Thymus (tissue), 11 donors: ENCODE results near the gene SYT4. TPM values are rescaled to one million over a fixed set of nuclear protein-coding genes. Genes with fewer than 3 reads are reported as not detected.
A peak's percentile ranks its signal among the peaks of the same experiment; 100 is the strongest.

Experiments used
- DNase-seq, 9 donors: peaks; one replicate each; pipeline ENCODE4 v3.0.0-alpha.2; 2013; ENCODE audit warnings: low spot score in 9 of 9, low read depth in 6 of 9, missing footprints in 1 of 9
- H3K27ac ChIP-seq, 2 donors: one replicate each; pipeline ENCODE4 v1.5.1; 2013; ENCODE audit warnings: control low read depth in 1 of 2, low read depth in 1 of 2, low read length in 1 of 2, mild to moderate bottlenecking in 1 of 2, moderate library complexity in 1 of 2
- H3K27me3 ChIP-seq, 2 donors: one replicate each; pipeline ENCODE4 v1.5.1; 2013; ENCODE audit warnings: low read length in 1 of 2; ENCODE audit not compliant: control insufficient read depth in 2 of 2, insufficient read depth in 1 of 2
- H3K36me3 ChIP-seq, 2 donors: one replicate each; pipeline ENCODE4 v1.5.1; 2013; ENCODE audit warnings: low read length in 1 of 2, mild to moderate bottlenecking in 1 of 2, moderate library complexity in 1 of 2; ENCODE audit not compliant: control insufficient read depth in 2 of 2, insufficient read depth in 2 of 2
- H3K4me1 ChIP-seq, 2 donors: one replicate each; pipeline ENCODE4 v1.5.1; 2013; ENCODE audit warnings: low read length in 2 of 2; ENCODE audit not compliant: control insufficient read depth in 2 of 2, insufficient read depth in 2 of 2
- H3K4me3 ChIP-seq, 2 donors: one replicate each; pipeline ENCODE4 v1.5.1; 2013; ENCODE audit warnings: low read length in 2 of 2, control low read depth in 1 of 2, mild to moderate bottlenecking in 1 of 2
- H3K9me3 ChIP-seq, 2 donors: one replicate each; pipeline ENCODE4 v1.5.1; 2013; ENCODE audit warnings: low read length in 1 of 2, mild to moderate bottlenecking in 1 of 2; ENCODE audit not compliant: control insufficient read depth in 2 of 2, insufficient read depth in 1 of 2
- WGBS: extraction: QIAGEN DNeasy Blood & Tissue Kit; methylation state at CpG from one replicate; pipeline ENCODE4 v1.1.7; 2013; 5-methylcytosine and 5-hydroxymethylcytosine counted together
- polyA plus RNA-seq: library from polyadenylated mRNA; stranded (reverse); fragments of 200-250 nt; gene quantifications from one replicate; pipeline ENCODE4 v1.2.3, GENCODE V29; 2013
- total RNA-seq: library from RNA; stranded (reverse); fragments of 120-200 nt; gene quantifications from one replicate; pipeline ENCODE4 v1.2.4, GENCODE V29; 2013
- donor health status: healthy.

Gene SYT4
- total and polyA plus RNA-seq, 2 donors: 0.14 to 0.75 TPM

DNA sequence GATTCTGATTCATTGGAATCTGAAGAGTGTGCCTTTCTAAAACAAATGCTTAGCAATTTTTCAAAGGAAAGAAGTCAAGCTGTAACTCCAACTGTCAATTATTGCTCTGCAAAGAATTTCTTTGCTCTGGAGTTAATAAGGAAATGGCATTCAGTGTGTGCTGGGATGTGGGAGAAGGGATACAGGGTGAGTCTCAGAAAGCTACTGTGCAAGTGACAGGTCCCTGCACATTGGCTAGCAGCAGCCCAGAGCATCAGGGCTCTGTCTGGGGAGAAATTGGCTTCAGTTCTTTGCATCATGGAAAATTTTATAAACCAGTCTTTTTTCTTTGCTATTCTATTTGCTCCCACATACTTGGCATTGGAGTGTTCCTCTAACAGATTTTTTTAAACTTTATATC is 1.1 kb upstream of the SYT4 start:
- Histone ChIP-seq H3K4me3 (no peak overlapping the region), H3K9me3 (no peaks in the 10 kb centered on the region), H3K36me3 (no peaks in the 10 kb centered on the region), H3K4me1 (no peaks in the 10 kb centered on the region), H3K27ac (no peak overlapping the region), H3K27me3 (peaks cover 0 to 5% of the 10 kb centered on the region in 2 donors)
- no peak for DNase-seq

DNA sequence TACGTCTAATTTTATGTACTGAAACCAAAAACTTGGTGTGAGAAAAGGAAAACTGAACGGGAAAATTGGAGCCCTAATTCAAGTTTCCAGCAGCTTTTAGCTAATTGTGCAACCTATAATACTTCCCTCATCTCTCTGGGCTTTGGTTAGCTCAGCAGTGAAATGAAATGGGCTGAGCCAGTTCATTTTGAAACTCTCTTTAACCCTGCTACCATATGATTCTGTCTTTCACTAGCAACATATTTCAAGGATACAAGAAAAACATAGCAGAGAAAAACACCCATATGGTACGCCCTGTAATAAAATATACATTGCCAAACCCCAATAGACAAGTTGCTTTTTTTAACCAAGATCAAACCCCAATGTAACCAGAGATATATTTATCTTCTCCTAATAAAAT is 799 bp downstream of the SYT4 start:
- Histone ChIP-seq H3K9me3 (no peaks in the 10 kb centered on the region), H3K4me3 (no peak overlapping the region), H3K36me3 (no peaks in the 10 kb centered on the region), H3K27ac (no peak overlapping the region), H3K27me3 (peaks cover 0 to 5% of the 10 kb centered on the region in 2 donors), H3K4me1 (no peaks in the 10 kb centered on the region)
- WGBS: 90% methylated on average over 3 of the region's 3 CpGs
- DNase-seq: no peak

DNA sequence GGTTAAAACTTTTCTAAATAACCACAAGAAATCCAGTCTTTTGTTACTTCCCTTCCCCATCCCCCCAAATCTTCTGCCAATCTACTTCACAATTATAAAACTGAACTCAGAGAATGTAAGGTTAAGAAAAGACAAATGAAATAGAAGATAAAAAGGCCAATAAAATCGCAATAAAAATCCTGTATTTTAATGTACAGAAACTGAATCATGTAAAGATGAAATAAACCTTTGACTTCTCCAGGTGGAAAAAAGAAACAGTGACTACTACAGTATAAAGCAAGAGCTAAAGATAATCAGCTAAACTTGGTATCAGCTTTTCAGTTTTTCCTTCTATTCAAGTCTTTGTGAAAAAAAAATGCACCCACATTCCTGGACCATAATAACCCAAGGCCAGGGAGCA is 1.7 kb downstream of the SYT4 start:
- H3K9me3 ChIP-seq: no peaks in the 10 kb centered on the region
- no peak overlapping the region for H3K27ac ChIP-seq
- H3K4me1 ChIP-seq: no peaks in the 10 kb centered on the region
- WGBS: 86% methylated on average over 1 of the region's 1 CpG
- H3K27me3 ChIP-seq: peaks cover 0 to 5% of the 10 kb centered on the region in 2 donors
- no peak for DNase-seq
- no peaks in the 10 kb centered on the region for H3K36me3 ChIP-seq
- no peak overlapping the region for H3K4me3 ChIP-seq

DNA sequence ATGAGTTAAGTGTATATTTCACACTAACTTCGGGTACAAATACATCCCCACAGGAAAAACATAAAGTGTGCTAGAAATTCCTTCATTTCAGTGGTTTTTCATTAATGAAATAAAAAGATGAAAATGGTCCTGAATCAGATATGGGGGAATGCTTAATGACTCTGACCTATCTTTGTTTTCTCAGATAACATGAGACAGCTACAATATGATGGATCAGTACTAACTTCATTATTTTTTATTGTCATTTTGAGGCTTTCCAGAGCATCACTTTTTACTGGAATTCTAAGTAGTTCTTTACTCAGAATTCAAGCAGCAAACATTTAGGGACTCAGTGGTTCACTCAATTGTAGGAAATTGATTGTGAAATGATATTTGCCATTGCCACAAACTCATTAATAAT is 2.8 kb downstream of the SYT4 start:
- Histone ChIP-seq H3K4me3 (no peak overlapping the region), H3K9me3 (no peaks in the 10 kb centered on the region), H3K27ac (no peak overlapping the region), H3K36me3 (no peaks in the 10 kb centered on the region), H3K4me1 (no peaks in the 10 kb centered on the region), H3K27me3 (peaks cover 0 to 5% of the 10 kb centered on the region in 2 donors)
- 74% methylated on average over 1 of the region's 1 CpG for WGBS
- DNase-seq: no peak

DNA sequence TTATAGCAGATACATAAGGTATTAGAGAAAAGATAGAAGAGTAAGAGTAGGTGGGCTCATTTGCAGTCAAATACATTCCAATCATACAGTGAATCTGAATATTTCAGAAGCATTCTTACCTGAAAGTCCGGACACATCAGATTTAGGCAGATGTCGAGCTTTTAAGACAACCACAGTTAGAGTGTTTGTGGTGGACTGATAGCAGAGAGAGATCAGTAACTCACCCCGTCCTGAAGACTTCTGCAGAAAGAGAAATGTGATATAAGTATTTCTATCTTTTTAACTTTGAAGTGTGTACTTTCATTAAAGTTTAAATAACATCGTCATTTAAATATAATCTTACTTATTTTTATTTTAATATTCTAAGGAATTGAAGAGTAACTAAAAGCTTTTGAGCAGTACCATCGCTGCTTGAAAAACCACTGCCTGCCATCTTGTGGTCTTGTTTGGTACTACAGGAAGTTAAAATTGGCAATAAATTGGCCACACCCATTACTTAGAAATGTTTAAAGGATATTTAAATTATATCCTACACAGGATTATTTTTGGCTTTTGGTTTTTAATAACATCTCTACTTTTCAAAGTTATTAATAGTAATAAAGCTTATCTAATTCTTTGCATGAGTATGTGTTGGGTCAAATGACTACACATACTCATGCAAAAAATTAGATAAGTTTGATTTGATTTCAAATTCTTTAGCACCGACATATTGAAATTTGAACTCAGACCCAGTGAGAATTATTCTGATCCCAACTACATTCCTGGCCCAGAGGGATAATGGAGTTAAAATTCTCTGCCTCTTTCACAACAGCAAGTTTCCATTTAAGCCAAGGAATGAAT is 5.5 kb downstream of the SYT4 start:
- Histone ChIP-seq H3K4me1 (no peaks in the 10 kb centered on the region), H3K9me3 (no peaks in the 10 kb centered on the region), H3K27ac (no peak overlapping the region), H3K36me3 (no peaks in the 10 kb centered on the region), H3K4me3 (no peak overlapping the region), H3K27me3 (no peaks in the 10 kb centered on the region)
- WGBS: 37% methylated on average over 6 of the region's 6 CpGs
- DNase-seq: peak in 5 of 9 donors; percentile 4 to 32 (median 17)

DNA sequence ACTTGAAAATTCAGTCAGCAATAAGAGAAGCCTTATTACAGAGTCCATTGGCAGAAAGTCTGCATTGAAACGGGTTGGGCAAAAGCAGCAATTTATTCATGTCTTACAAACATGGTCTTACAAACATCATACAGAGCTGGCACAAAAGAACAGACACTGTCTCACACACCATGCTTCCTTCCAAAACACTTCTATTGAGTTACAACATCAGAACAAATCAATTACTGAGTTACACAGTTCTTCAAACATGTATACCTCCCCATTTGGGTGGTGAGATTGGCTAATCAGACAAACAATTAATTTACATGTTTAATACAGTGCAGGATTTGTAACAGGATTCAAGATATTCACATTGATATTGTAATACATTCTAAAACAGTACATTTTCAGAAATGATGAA is 9.5 kb downstream of the SYT4 start:
- H3K4me1 ChIP-seq: no peaks in the 10 kb centered on the region
- H3K9me3 ChIP-seq: no peaks in the 10 kb centered on the region
- no peak for DNase-seq
- WGBS: 90% methylated on average over 1 of the region's 1 CpG
- no peaks in the 10 kb centered on the region for H3K36me3 ChIP-seq
- H3K27me3 ChIP-seq: no peaks in the 10 kb centered on the region
- H3K4me3 ChIP-seq: no peak overlapping the region
- H3K27ac ChIP-seq: no peak overlapping the region

DNA sequence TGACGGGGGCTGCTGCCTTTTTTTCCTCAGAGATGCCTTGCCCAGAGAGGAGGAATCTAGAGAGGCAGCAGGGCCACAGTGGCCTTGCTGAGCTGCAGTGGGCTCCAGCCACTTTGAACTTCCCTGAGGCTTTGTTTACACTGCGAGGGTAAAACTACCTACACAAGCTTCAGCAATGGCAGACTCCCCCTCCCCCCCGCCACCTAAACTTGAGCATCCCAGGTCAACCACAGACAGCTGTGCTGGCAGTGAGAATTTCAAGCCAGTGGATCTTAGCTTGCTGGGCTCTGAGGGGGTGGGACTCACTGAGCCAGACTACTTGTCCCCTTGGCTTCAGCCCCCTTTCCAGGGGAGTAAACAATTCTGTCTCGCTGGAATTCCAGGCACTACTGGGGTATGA is 11.8 kb downstream of the SYT4 start:
- Histone ChIP-seq H3K27ac (no peak overlapping the region), H3K27me3 (no peaks in the 10 kb centered on the region), H3K36me3 (no peaks in the 10 kb centered on the region), H3K4me1 (no peaks in the 10 kb centered on the region), H3K9me3 (no peaks in the 10 kb centered on the region), H3K4me3 (no peak overlapping the region)
- no peak for DNase-seq
- WGBS: 92% methylated on average over 4 of the region's 4 CpGs

DNA sequence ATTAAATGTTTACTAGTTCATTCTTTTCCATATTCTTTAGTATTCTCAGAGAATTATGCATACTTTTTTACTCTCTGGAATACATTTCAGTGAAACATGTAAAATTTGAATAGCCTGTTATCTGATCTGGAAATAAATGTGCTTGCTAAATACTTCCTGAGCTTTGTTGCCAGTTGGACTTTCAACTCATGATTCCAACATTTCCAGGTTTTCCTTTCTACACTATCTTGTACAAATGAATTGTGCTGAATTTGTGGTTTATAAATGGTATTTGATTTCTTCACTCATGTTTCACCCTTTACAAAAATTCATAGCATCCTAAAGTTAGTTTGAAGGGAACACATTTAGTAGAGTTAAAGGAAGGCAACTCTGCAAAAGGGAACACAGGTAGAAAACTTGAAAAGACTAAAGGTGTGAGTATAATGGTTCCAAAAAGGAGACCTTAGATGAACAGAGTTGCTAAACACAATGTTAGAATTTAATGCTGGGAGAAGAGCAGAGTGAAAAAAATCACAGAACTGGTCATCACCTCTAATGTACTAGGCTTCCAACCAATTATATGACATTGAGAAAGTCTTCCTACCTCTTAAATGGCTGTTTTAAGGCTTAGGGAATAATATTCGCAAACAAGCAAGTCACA is 28.6 kb downstream of the SYT4 start:
- Histone ChIP-seq H3K4me3 (no peak overlapping the region), H3K36me3 (no peaks in the 10 kb centered on the region), H3K27me3 (no peaks in the 10 kb centered on the region), H3K27ac (no peak overlapping the region), H3K4me1 (no peaks in the 10 kb centered on the region), H3K9me3 (no peaks in the 10 kb centered on the region)
- 98% methylated on average over 1 of the region's 1 CpG for WGBS
- DNase-seq: no peak

DNA sequence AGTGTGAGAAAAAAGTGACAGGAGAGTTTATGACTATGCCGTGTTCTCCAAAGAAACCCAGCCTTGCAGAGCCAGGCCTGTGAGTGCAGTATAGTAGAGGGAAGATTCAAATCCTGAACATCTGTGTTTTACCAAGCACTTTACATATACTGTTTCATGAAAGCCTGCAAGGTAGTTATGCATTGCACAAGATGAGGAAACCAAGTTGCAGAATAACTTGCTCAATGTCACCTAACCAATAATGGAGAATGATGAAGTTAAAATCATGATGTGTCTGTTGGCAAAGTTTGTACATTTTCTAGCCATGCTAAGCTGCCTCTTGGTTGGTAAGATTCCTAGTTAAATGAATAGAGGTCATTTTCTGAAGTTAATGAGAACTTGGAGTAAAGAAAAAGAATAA is 29.3 kb downstream of the SYT4 start:
- Histone ChIP-seq H3K27me3 (no peaks in the 10 kb centered on the region), H3K36me3 (no peaks in the 10 kb centered on the region), H3K9me3 (no peaks in the 10 kb centered on the region), H3K4me1 (no peaks in the 10 kb centered on the region), H3K27ac (no peak overlapping the region), H3K4me3 (no peak overlapping the region)
- no peak for DNase-seq
- WGBS: 95% methylated on average over 1 of the region's 1 CpG
